Sigmoid colon (tissue), 7 donors: Measurements from ENCODE around the gene AFDN. TPM values are rescaled to one million over a fixed set of nuclear protein-coding genes. Genes with fewer than 3 reads are reported as not detected.

ENCODE experiments used
- DNase-seq: peaks from one replicate; pipeline ENCODE4 v3.0.0-alpha.2; 2019
- H3K27ac ChIP-seq, 4 donors: fragments of 200-600 bp; sonication (generic); one replicate each; pipeline ENCODE4 v1.5.1; 2016 to 2019; ENCODE audit warnings: mild to moderate bottlenecking in 1 of 4
- H3K27me3 ChIP-seq, 3 donors: fragments of 200-600 bp; sonication (generic); one replicate each; pipeline ENCODE4 v1.5.1; 2019; ENCODE audit warnings: mild to moderate bottlenecking in 1 of 3
- H3K36me3 ChIP-seq, 4 donors: fragments of 200-600 bp; sonication (generic); one replicate each; pipeline ENCODE4 v1.5.1; 2016 to 2019
- H3K4me1 ChIP-seq, 4 donors: fragments of 200-600 bp; sonication (generic); one replicate each; pipeline ENCODE4 v1.5.1; 2017 to 2019
- H3K4me3 ChIP-seq, 4 donors: fragments of 200-600 bp; sonication (generic); one replicate each; pipeline ENCODE4 v1.5.1; 2017 to 2019; ENCODE audit warnings: mild to moderate bottlenecking in 2 of 4, moderate library complexity in 1 of 4
- H3K9me3 ChIP-seq, 4 donors: fragments of 200-600 bp in 3 of 4; sonication (generic) in 3 of 4; one replicate each; pipeline versions ENCODE4 v1.5.1 to v1.6.1; 2013 to 2019
- EP300 ChIP-seq, 4 donors: sonication (generic); formaldehyde crosslinking; IDR thresholded peaks; one replicate each; pipeline ENCODE4 v1.6.1; 2017; ENCODE audit warnings: antibody characterized with exemption in 4 of 4
- POLR2A ChIP-seq, 2 donors: fragments of 450-650 bp; IDR thresholded peaks; one replicate each; pipeline ENCODE4 v1.6.1; 2016; ENCODE audit warnings: antibody characterized with exemption in 2 of 2, mild to moderate bottlenecking in 2 of 2, moderate library complexity in 2 of 2
- POLR2AphosphoS5 ChIP-seq, 4 donors: sonication (generic); formaldehyde crosslinking; IDR thresholded peaks; one replicate each; pipeline ENCODE4 v1.6.1; 2017; ENCODE audit warnings: antibody characterized with exemption in 4 of 4
- WGBS, 2 donors: extraction: QIAGEN DNeasy Blood & Tissue Kit; methylation state at CpG; one replicate each; pipeline ENCODE4 v1.1.7; 2013; 5-methylcytosine and 5-hydroxymethylcytosine counted together
- intact Hi-C: fragments of 100-400 bp; cut with DNase I; formaldehyde crosslinking; loops from one replicate; pipeline ENCODE4 v1.15.1; 2023
- polyA plus RNA-seq, 3 donors: library from polyadenylated mRNA; stranded (reverse); fragments of 200-250 nt; gene quantifications; one replicate each; pipeline ENCODE4 v1.2.3, GENCODE V29; 2013
- total RNA-seq, 4 donors: library from RNA; depleted of rRNA; stranded (reverse); fragments of >200 nt; gene quantifications; one replicate each; pipeline ENCODE4 v1.1.0, GENCODE V29; 2016
- TF ChIP-seq, protein P1 (sequence below), 4 experiments: fragments of 450-650 bp in 3 of 4; fragments of 200-600 bp in 1 of 4; IDR thresholded peaks; one replicate each; pipeline ENCODE4 v1.5.1; 2016 to 2019; ENCODE audit warnings: antibody characterized with exemption in 4 of 4, mild to moderate bottlenecking in 3 of 4, moderate library complexity in 2 of 4
- donor health status: healthy with polysubstance abuse.
- donor health status: Bipolar disorder and iron deficiency.
- donor health status: healthy.

Gene AFDN
- total and polyA plus RNA-seq, 7 donors, result 43.2 to 104 (median 83.6) TPM

DNA sequence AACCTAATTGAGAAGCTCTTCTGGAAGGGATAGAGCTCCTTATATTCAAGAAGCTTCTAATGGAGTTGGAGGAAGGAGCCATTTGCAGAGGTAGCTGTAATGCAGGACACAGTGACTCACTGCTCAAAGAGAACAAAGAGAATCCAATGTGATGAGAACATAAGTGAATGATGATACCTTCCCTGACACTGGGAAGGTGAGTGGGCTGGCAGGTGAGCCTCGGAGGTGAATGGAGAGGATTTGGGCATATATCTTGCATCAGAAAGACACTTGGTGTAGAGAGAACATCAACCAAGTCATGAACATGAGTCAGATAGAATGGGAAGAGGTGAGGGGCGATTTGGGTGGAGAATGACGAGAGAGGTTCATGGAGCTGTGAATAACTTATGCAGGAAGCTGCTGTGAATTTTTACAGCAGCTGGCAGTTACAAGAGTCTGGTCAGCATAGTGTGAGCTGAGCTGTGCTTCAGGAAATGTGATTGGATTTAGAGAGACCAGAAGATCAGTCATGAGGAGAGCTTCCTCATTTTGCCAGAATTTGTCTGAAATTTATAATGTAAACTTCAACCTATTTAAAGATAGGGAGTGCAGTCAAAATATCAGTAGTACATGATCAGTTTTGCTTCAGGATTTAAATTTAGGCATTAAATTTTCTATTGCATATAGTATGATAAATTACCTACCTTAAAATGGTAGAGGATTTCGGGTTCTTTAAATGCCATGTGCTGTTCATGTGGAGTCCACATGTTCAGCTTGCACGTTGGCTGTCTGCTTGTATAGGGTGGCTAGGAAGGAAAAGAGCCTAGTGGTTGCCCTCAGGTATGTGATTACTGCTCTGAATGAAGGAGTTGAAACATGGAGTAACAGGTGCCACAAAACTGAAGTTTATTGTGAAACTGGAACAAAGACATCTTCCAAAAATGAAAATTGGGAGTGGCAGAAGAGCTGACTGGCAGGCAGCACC is 111.5 kb downstream of the AFDN start:
- Histone ChIP-seq H3K27me3 (no peaks in the 10 kb centered on the region), H3K4me1 (no peaks in the 10 kb centered on the region), H3K36me3 (peaks cover 0 to 6% (median 2%) of the 10 kb centered on the region in 4 donors), H3K27ac (no peak overlapping the region), H3K4me3 (no peak overlapping the region), H3K9me3 (no peaks in the 10 kb centered on the region)
- DNase-seq, result no peak
- intact Hi-C loops, result no loop called here
- TF ChIP-seq POLR2A (IDR thresholded peaks at IDR 0.05), result no peak
- no peak for TF ChIP-seq POLR2AphosphoS5 (IDR thresholded peaks at IDR 0.05)
- TF ChIP-seq, protein P1, sequence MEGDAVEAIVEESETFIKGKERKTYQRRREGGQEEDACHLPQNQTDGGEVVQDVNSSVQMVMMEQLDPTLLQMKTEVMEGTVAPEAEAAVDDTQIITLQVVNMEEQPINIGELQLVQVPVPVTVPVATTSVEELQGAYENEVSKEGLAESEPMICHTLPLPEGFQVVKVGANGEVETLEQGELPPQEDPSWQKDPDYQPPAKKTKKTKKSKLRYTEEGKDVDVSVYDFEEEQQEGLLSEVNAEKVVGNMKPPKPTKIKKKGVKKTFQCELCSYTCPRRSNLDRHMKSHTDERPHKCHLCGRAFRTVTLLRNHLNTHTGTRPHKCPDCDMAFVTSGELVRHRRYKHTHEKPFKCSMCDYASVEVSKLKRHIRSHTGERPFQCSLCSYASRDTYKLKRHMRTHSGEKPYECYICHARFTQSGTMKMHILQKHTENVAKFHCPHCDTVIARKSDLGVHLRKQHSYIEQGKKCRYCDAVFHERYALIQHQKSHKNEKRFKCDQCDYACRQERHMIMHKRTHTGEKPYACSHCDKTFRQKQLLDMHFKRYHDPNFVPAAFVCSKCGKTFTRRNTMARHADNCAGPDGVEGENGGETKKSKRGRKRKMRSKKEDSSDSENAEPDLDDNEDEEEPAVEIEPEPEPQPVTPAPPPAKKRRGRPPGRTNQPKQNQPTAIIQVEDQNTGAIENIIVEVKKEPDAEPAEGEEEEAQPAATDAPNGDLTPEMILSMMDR (IDR thresholded peaks at IDR 0.05), result no peak
- no peak for TF ChIP-seq EP300 (IDR thresholded peaks at IDR 0.05)
- 30 to 46% methylated on average over 5 of the region's 5 CpGs for WGBS, 2 donors

DNA sequence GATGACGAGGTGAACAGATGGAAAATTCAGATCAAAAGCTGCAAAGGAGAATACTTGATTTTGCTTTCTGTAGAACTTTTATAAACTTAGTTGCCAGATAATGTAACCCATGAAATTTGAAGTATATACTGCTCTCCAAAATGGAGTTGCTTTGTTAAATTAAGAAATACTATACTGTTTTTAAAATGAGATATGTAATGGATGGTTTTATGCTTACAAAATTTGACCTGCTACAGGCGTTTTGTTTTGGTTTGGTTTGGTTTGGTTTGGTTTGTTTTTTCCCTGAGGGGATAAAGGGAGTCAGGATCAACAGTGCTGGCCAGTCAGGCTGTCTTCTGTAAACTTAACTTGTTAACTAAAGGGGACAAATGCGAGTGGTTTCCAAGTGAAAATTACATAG is 115.1 kb downstream of the AFDN start:
- DNase-seq, result no peak
- TF ChIP-seq POLR2A (IDR thresholded peaks at IDR 0.05) (no peak), EP300 (IDR thresholded peaks at IDR 0.05) (no peak), POLR2AphosphoS5 (IDR thresholded peaks at IDR 0.05) (no peak)
- TF ChIP-seq, protein P1 (IDR thresholded peaks at IDR 0.05), result no peak
- H3K4me1 ChIP-seq, result no peaks in the 10 kb centered on the region
- no peak overlapping the region for H3K4me3 ChIP-seq
- intact Hi-C loops, result no loop called here
- H3K27me3 ChIP-seq, result no peaks in the 10 kb centered on the region
- no peaks in the 10 kb centered on the region for H3K9me3 ChIP-seq
- WGBS, 2 donors, result 78 to 84% methylated on average over 3 of the region's 3 CpGs
- peaks cover 0 to 42% (median 14%) of the 10 kb centered on the region in 4 donors for H3K36me3 ChIP-seq
- no peak overlapping the region for H3K27ac ChIP-seq

DNA sequence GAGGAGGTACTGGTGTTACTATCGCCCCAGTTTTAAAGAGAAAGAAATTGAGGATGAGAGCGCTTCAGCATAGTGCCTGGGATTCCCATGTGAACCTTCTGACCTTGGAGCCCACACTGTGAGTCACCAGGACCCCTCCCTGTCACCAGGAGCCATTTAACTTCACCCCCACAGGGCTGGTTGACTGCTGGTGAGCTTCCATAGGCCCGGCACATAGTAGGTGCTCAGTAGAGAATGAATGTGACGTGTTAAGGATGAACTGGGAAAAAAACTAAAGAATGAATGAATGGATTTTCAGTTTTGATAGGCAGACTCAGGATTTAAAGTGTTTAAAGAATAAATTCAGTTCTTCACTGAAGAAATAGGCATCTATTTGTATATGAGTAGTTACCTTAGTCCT is 117.4 kb downstream of the AFDN start:
- Histone ChIP-seq H3K9me3 (no peaks in the 10 kb centered on the region), H3K36me3 (peaks cover 0 to 64% (median 26%) of the 10 kb centered on the region in 4 donors), H3K4me3 (no peak overlapping the region), H3K4me1 (no peaks in the 10 kb centered on the region), H3K27ac (no peak overlapping the region), H3K27me3 (no peaks in the 10 kb centered on the region)
- intact Hi-C loops, result no loop called here
- no peak for DNase-seq
- 93 to 95% methylated on average over 4 of the region's 4 CpGs for WGBS, 2 donors
- TF ChIP-seq POLR2A (IDR thresholded peaks at IDR 0.05), result no peak
- TF ChIP-seq POLR2AphosphoS5 (IDR thresholded peaks at IDR 0.05), result no peak
- TF ChIP-seq, protein P1 (IDR thresholded peaks at IDR 0.05), result no peak
- TF ChIP-seq EP300 (IDR thresholded peaks at IDR 0.05), result no peak

DNA sequence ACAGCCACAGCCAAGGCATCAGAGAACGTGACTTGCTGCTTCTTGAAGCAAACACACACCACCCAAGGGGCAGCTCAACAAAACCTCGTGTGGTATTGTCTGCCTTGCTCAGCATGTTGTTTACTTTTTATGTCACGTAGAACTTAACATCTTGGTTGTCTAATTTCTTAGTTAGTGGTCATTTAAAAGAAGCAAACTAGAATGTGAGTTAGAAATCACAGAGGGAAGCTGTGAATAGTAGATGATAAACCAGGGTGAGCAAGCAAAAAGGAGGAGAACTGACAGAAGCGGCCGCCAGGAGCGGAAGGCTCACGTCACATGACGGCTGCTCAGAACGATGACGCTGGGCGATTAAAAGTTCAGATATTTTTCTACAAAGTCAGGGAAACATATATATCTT is 119.3 kb downstream of the AFDN start:
- H3K4me1 ChIP-seq, result no peaks in the 10 kb centered on the region
- intact Hi-C loops, result no loop called here
- H3K36me3 ChIP-seq, result peaks cover 0 to 83% (median 39%) of the 10 kb centered on the region in 4 donors
- 85 to 92% methylated on average over 11 of the region's 11 CpGs for WGBS, 2 donors
- no peaks in the 10 kb centered on the region for H3K9me3 ChIP-seq
- TF ChIP-seq, protein P1 (IDR thresholded peaks at IDR 0.05), result no peak
- TF ChIP-seq POLR2A (IDR thresholded peaks at IDR 0.05) (no peak), EP300 (IDR thresholded peaks at IDR 0.05) (no peak), POLR2AphosphoS5 (IDR thresholded peaks at IDR 0.05) (no peak)
- H3K27me3 ChIP-seq, result no peaks in the 10 kb centered on the region
- H3K27ac ChIP-seq, result no peak overlapping the region
- H3K4me3 ChIP-seq, result no peak overlapping the region
- no peak for DNase-seq
